Fibroblast of the aortic adventitia (primary cell): Measurements from ENCODE around the gene CDC42BPA. TPM values are rescaled to one million over a fixed set of nuclear protein-coding genes. Genes with fewer than 3 reads are reported as not detected.
"Not testable (repeated sequence)": the region's sequence is repeated elsewhere in the genome, so short reads cannot be mapped to it uniquely, and the experiment has no call there.

Experiments
- DNase-seq: peaks from one replicate; pipeline ENCODE4 v3.0.0-alpha.2; 2010; ENCODE audit warnings: low read depth
- H3K4me3 ChIP-seq: 2 replicates; pipeline ENCODE4 v1.5.1; 2011; ENCODE audit warnings: low read depth, mild to moderate bottlenecking, control low read depth, low read length, moderate library complexity
- CTCF ChIP-seq: IDR thresholded peaks from 2 replicates; pipeline ENCODE4 v1.5.1; 2011; ENCODE audit warnings: mild to moderate bottlenecking, low read length, control low read depth, inconsistent platforms; ENCODE audit not compliant: insufficient read depth
- total RNA-seq: library from RNA; depleted of rRNA; stranded (reverse); fragments of >200 nt; gene quantifications from 2 replicates; pipeline ENCODE4 v1.2.3, GENCODE V29; 2012; ENCODE audit warnings: low replicate concordance

The CDC42BPA gene
- total RNA-seq, 1 donor: 82.5 TPM

GRCh38 chr1:227357927-227358302, 39.6 kb upstream of the CDC42BPA start:
- no peak for TF ChIP-seq CTCF
- no peak for DNase-seq
- H3K4me3 ChIP-seq: no peak overlapping the region

- DNase-seq: peak; percentile 94
These were observed 39.1 kb upstream of the CDC42BPA start for GRCh38 chr1:227357171-227357926.

GRCh38 chr1:227356620-227357146, 38.4 kb upstream of the CDC42BPA start:
- no peak overlapping the region for H3K4me3 ChIP-seq
- DNase-seq: peak; percentile 9
- TF ChIP-seq CTCF: peak; percentile 3

More at GRCh38 chr1:227357171-227357926, 39.1 kb upstream of the CDC42BPA start:
- H3K4me3 ChIP-seq: peak overlapping the region; percentile 22
- no peak for TF ChIP-seq CTCF

- H3K4me3 ChIP-seq: no peak overlapping the region
- no peak for DNase-seq
- TF ChIP-seq CTCF: no peak
These were observed 37.4 kb upstream of the CDC42BPA start for GRCh38 chr1:227355542-227356245.

GRCh38 chr1:227353186-227353585, 34.9 kb upstream of the CDC42BPA start:
- H3K4me3 ChIP-seq: no peak overlapping the region
- DNase-seq: no peak
- TF ChIP-seq CTCF: no peak

- DNase-seq, H3K4me3 ChIP-seq: not testable (repeated sequence)
These were observed 33.9 kb upstream of the CDC42BPA start for GRCh38 chr1:227352164-227352563.

GRCh38 chr1:227351443-227351842, 33.2 kb upstream of the CDC42BPA start:
- no peak for TF ChIP-seq CTCF
- peak; percentile 54 for DNase-seq
- no peak overlapping the region for H3K4me3 ChIP-seq
